Renal cortex interstitium (tissue), 11 donors: ENCODE results near the gene FOXO1. TPM values are rescaled to one million over a fixed set of nuclear protein-coding genes. Genes with fewer than 3 reads are reported as not detected.

Source experiments
- DNase-seq, 11 donors: peaks; one replicate each; pipeline ENCODE4 v3.0.0-alpha.2; 2013; ENCODE audit warnings: low read depth in 9 of 11, low spot score in 4 of 11; ENCODE audit errors: extremely low read depth in 1 of 11
- polyA plus RNA-seq, 3 donors: library from polyadenylated mRNA; unstranded; fragments of 120-200 nt; gene quantifications; one replicate each; pipeline ENCODE4 v1.2.1, GENCODE V29; 2013; ENCODE audit not compliant: insufficient read length in 3 of 3

Gene FOXO1
- polyA plus RNA-seq, 3 donors = 13.2 to 18.0 (median 15.7) TPM

DNA sequence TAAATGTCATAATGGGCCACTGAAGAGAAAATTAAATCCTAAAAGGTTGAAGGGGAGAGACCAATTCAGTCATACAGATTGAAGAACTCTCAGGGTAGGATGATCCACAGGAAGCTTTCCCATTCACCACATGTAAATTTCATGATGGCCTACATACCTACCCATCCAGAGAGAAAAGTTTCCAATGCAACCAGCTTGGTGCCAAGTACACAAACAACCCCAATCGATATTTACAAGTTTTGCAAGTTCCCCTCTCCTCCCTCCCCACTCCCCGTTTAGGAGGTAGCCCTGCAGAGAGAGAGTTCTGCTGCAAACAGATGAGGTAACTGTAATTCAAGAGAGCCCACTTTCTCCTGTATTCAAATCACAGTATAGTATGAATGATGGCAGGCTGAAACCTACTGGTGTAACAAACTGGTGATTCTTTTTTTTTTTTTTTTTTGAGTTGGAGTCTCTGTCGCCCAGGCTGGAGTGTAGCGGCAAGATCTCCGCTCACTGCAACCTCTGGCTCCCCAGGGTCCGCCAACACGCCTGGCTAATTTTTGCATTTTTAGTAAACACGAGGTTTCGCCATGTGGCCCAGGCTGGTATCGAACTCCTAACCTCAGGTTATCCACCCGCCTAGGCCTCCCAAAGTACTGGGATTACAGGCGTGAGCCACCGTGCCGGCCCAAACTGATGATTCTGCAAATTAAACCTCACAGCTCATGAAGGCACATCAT is 14.4 kb downstream of the FOXO1 start:
- DNase-seq = no peak

DNA sequence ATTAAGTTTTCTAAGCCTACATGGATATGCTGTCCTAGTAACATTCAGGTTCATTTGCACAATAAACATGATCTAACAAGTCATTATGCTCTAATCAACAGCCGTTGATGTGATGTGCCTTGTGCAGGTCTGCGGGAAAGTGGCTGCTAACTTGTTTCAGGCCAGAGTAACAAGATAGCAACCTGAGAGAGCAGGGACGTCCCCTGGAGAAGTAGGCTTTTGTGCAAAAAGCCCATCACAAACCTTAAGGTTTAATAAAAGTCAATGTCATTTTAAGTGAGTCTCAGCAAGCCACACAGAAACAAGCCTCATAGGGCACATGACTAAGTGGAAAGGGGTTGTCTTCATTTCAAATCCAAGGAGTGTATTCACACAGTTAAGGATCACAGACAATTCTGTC is 17.6 kb downstream of the FOXO1 start:
- DNase-seq = no peak

DNA sequence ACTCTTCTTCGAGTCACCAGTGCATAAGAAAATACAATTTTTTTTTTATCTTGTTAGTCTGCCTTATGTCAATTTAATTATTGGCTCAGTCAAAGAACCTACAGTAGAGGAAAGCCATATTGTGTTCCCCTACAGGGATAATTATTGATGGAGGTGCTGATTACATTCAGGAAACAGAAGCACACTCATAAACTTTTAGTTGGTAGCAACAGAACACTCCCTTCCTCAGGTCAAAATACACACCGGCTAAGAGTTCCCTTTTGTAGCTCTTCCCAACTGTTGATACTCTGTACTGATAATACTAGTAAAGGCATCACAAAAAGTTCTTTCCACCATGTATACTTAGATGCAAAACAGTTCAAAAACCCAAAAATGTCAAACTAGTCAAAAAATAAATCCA is 18.4 kb downstream of the FOXO1 start:
- DNase-seq = no peak

DNA sequence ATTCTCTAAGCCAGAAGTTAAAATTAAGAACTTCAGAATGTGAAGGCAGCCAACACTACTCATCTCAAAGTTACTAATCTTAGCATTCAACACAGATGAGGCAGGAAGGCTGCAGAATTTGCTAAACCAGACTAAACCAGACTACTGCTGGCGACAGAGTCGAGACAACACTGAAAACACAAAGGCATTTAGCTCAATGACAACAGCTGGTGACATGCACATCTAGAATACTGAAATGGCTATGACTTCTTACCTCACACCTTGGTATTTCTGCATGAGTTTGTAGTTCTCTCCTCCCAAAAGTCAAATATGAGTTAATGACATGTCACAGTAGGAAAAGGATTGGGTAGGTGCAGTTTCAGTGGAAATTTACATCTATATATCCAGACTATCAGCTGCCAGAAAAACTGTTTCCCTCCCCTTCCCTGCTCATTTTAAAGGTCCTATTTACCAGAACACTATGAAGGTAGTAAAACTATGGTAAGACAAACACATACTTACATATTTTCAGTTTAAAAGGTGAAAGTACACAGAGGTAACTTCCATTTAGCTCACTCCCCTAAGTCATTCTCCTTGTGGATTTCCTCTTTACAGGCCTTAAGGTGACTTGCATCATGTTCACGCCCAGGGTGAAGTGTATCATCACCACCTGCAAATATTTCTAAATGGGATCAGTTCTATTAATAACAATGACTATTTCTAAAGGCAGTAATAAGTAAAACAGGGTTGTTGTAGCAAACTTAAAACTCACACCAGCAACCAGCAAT is 21.4 kb downstream of the FOXO1 start:
- no peak for DNase-seq

DNA sequence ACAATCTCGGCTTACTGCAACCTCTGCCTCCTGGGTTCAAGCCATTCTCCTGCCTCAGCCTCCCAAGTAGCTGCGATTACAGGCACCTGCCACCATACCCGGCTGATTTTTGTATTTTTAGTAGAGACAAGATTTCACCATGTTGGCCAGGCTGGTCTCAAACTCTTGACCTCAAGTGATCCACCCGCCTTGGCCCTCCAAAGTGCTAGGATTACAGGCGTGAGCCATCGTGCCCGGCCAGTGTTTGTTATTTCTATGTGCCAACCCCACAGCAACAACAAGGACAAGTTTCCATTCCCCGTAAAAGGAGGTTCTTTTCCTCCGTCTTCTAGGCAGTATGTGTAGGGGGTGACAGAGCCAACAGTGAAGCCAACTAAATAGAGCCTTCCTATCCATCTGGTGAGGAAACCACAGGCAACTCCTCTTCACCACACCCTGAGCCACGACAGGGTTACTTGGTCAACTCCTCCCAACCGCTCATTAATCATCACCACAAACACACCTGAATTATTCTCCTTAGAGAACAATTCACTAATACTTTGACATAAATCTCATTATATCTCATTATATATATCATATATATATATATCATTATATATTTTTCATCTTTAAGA is 25.5 kb downstream of the FOXO1 start:
- no peak for DNase-seq

DNA sequence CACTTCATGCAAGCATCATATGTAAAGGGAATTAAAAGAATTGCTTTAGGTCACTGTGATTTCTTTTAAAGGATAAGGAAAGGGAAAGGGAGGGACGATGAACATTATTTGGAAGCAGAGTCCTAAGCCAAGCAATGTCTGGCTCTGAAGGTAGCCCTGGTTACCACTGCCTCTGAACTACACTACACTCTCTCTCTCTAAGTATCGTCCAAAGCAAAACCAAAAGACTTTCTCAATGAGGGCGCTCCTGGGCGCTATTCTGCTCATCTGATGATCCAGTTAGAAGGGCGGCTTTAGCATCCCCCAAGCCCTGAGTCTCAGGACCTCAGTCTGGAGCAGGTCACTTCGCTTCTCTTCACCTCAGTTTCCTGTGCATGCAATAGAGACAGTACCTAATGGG is 26.2 kb downstream of the FOXO1 start:
- DNase-seq = no peak

DNA sequence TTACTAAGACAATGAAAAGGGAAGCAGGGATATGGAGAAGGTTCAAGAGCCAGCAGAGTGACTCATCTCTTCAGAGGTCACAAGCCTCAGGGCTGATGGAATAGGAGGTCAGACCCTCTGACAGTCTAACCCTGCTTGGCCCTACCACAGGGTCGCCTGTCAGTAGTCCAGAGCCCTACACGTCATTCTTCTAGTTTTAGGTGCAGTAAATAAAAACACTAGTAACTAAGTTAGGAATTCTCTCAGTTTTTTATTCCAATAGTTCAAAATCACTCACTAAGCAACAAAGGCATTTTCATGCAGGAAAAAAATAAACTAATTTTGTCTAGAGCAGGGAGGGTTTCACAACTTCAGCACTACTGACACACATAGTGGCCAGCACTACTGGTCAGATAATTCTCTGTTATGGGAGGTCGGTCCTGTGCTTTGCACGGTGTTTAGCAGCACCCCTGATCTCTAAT is 27.2 kb downstream of the FOXO1 start:
- DNase-seq = no peak

DNA sequence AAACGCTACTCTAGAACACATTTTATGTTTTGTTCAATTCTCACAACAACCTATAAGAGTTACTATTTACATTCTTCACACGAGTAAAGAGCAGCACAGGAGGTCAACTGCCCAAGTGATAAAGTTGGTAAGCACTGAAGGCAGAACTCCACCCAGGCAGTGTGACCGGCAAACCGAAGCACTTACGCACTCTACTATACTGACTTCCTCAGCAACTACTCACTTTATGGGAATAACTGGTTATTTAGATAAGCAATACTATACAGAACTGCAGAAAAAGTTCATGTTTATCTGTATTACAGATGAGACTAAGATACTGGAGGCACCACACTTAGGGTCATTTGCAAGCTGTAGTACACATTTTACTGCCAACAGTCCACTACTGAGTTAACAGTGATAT is 28.8 kb downstream of the FOXO1 start:
- DNase-seq = no peak

DNA sequence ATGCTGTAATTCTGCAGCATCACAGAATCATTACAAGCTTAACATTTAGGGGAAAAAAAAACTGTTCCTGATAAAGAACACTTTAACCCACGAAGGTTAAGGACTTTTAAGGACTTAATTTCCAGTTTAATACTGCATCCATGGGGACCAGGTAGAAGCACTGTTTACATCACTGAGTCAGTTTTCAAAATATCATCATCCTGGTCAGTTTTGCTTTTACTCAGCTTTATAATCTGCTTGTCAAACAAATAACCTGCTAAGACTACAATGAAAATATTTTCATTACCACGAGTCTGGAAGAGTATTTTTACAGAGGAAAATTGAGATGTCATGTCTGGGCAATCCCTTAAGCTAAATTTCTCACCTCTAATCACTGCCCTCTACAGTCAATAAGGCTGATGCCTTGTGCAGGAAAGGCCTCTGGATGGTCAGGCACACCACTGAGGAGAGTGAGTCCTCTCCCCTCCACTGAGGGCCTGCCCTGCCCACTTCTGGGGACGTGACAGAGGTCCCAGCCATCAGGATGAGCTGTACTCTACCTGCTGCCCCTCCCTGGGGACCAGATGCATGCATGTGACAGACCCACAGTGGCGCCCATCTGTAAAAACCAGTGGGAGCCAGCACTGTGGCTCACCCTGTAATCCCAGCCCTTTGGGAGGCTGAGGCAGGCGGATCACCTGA is 31.0 kb downstream of the FOXO1 start:
- DNase-seq = no peak

DNA sequence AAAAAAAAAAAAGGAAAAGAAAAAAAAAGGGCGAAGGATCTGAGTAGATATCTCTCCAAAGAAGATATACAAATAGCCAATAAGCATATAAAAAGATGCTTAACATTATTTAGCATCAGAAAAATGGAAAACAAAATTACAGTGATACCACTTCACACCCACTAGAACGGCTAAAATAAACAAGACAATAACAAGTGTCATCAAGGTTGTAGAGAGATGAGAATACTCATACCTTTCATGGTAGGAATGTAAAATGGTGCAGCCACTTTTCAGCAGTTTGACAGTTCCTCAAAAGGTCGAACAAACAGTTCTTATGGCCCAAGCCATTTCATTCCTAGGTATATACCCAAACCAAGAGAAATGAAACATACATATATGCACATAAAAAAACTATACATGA is 33.5 kb downstream of the FOXO1 start:
- DNase-seq = no peak

DNA sequence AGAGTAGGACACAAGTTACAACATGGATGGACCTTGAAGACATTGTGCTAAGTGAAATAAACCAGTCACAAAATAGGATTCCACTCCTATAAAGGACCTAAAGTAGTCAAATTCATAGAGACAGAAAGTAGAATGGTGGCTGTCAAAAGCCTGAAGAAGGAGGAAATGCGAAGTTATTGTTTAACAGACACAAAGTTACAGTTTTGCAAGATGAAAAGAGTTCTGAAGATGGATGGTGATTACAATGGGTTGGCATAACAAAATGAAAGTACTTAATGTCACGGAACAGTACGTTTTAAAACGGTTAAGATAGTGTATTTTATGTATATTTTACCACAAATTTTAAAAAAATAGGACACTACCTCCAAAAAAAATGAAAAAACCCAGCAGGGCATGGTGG is 34.8 kb downstream of the FOXO1 start:
- no peak for DNase-seq

DNA sequence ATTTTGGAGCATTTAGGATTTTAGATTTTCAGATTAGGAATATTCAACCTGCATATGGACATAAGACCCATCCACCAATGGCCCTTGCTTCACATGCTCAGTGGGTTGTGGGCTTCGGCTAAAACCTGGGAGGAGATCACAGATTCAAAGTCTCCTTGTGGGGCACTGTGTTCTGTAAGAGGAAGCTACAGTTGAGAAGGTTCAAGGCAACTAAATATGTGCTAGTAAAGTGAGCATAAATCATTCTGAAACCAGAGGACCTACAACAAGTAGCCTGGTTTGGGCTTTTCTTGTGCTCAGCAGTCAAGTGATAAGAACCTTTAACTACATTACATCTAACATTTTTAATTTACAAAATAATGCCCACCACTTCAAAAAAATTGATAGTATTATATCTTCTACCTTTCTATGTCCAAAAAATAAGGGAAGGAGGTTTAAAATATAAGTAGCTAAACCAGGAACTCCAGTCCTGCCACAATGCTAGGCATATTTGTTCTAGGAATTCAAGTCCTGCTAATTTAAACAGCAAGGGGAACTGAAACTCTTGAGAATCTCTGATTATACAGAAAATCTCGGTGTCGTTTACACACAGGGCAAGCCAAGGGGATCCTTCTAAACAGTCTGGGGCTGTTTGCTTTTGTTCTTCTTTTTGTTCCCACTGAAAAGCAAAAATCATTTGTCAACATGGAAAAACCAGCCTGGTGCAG is 36.6 kb downstream of the FOXO1 start:
- DNase-seq = no peak

DNA sequence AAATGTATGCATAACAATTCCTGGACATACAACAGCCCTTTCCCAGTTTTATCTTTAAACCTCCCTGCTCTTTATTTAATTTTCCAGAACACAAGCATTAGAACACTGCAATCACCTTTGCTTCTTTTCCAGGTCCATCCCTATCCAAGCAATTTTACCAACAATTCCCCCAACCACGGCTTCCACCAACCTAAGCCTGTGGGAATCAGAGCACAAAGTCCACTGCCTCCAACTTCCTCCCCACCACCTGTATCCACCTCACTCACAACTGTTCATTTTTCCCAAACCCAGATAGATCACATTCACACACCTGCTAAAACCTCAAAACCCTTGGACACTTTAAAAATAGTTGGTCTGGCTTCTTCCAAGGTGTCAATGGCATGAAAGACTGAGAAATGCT is 39.5 kb downstream of the FOXO1 start:
- no peak for DNase-seq

DNA sequence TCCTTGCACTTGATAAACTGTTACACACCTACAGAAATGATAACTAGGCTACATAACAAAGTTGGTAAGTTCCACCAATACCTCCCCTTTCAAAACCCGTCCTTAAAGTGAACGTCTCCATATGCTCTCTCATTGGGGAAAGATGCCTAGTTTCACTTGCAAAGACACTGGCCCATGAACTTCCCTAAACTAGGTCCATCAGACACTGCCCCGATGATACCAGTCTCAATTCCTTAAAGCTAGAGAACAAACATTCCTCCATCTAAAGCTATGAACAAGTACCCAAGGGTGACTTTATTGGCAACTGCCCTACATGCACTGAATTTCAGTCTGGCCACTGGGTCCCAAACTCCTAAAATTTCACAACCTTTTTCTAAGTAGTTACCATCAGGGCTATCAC is 39.9 kb downstream of the FOXO1 start:
- DNase-seq = no peak

DNA sequence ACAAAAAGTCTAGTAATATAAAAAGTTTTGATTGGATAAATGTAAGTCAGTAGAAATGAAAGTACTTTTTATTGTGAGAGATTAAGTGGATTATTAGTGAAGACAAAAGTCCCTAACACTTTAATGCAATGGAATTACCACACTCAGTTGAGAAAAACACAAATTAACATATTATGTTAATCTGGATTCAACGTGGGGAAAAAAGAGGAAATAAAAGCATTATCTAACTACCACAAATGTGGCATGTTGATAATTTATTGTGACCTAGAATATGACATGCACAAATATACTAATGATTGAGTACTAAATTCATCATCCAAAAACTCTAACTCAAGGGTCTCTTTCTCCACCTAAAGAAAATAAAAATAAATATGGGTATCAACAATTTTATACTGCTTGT is 41.5 kb downstream of the FOXO1 start:
- DNase-seq = no peak

DNA sequence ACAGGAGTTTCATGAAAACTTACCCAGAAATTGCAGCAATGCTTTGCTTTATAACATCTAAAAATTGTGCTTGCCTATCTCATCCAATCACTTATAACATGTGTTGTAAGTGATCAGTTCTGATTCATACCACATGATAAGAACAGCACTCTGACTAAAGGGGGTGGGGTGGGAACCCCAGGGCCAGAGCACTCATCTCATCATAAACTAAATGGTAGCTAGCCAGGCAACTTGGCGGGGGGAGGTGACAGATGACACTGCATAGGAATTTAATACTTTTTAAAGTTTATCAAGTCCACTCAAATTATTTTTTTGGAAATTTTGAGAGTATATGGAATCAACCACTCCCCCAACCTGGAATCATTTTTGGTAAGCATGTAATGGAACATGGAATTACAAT is 42.1 kb downstream of the FOXO1 start:
- no peak for DNase-seq

DNA sequence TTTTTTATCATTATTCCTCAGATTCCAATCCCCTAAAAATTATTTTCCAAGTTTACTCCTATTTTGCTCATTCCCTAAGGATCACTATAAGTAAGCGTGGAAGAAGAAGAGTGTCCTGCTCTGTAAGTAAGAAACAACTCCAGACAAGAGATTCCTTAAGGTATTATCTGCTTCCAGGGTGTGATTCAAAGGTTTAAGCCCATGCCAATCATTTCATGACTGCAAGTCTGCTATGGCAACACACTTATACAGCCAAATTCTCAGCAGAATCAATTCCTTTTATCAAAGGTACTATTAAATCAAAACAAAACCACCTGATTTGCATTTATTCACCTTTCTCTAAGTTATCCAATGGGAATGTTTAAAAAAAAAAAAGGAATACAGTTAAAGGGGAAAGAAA is 43.7 kb downstream of the FOXO1 start:
- DNase-seq = no peak

DNA sequence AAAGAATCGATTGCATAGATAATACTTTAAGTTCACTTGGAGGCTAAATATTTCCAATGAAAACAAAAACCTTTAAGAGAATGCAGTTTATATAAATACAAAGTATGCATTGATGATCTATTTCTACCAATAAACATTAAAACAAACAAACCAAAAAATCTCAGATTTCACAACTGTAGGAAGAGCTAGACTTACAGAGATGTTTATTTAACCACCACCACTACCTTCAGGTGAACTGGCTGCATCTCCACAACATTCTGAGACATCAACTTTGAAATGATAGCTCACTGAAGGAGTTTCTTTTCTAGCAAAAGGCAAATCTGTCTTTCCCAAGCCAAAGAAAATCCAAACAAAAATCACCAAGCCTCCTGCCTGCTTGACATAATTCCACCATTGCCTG is 44.2 kb downstream of the FOXO1 start:
- no peak for DNase-seq

DNA sequence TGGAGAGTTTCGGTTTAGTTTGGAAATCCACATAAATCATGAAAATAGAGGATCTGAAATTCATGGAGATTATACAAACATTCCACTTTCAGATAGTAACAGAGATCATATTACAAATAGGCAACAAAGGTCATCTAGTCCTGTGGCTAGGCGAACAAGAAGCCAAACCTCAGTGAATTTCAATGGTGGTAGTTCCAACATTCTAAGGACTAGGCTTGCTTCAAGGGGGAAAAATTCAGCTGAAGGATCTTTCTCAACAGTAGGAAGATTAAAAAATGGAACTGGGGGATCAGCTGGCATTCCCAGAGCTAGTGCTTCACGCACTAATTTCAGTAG is 47.0 kb downstream of the FOXO1 start:
- DNase-seq = no peak
